Measurements from ENCODE around the gene SLC23A1.

SLC23A1 gene

GRCh38 chr5:139341689-139342422 lies 41.2 kb downstream of the SLC23A1 start, which contains the start of gene PAIP2:
Gene PAIP2, plus strand, starts transcription at chr5:139341854. Its CDS starts 21,931 bp downstream, at chr5:139363785.
- peaks cover 3% of the 10 kb centered on the region; the same call in 1 of the 2 replicates for H3F3A ChIP-seq (ENCODE audit: low read depth)
- H3K4me2 ChIP-seq (ENCODE audit: low read depth, low read length, poor library complexity, severe bottlenecking) = peak within 1 kb of the TSS; percentile 96
- peak within 1 kb of the TSS; percentile 92 for H3K9ac ChIP-seq (ENCODE audit: low read depth, low read length, poor library complexity, severe bottlenecking)
- no peaks in the 10 kb centered on the region for H3K36me3 ChIP-seq (ENCODE audit: insufficient read depth, low read length)
- TF ChIP-seq EZH2phosphoT487 (IDR thresholded peaks at IDR 0.05; ENCODE audit: borderline replicate concordance) (no peak), CTCF (conservative IDR thresholded peaks at IDR 0.05; ENCODE audit: low read length) (peak; percentile 76)
- H3K4me3 ChIP-seq (ENCODE audit: low read length, poor library complexity, severe bottlenecking) = peak within 1 kb of the TSS; percentile 93
- H3K27me3 ChIP-seq (ENCODE audit: insufficient read depth, low read length, poor library complexity, severe bottlenecking) = no peaks in the 10 kb centered on the region
- H3K9me3 ChIP-seq (ENCODE audit: insufficient read depth, low read depth, low read length) = no peaks in the 10 kb centered on the region
- H3K4me1 ChIP-seq (ENCODE audit: insufficient read depth, low read length, poor library complexity, severe bottlenecking) = peaks cover 29% of the 10 kb centered on the region
- no peaks in the 10 kb centered on the region for H3K9me2 ChIP-seq (replicated peaks; ENCODE audit: low read depth, low read length)
- peak within 1 kb of the TSS; percentile 65 for H2AFZ ChIP-seq (ENCODE audit: low read length)
- H4K20me1 ChIP-seq (ENCODE audit: insufficient read depth, low read length, poor library complexity, severe bottlenecking) = peaks cover 43% of the 10 kb centered on the region
- H3K79me2 ChIP-seq (ENCODE audit: insufficient read depth, low read length) = peaks cover 46% of the 10 kb centered on the region

- no peak for TF ChIP-seq EZH2phosphoT487 (IDR thresholded peaks at IDR 0.05; ENCODE audit: borderline replicate concordance)
- H3K9ac ChIP-seq (ENCODE audit: low read depth, low read length, poor library complexity, severe bottlenecking) = peak overlapping the region; percentile 92
- peaks cover 39% of the 10 kb centered on the region for H3K79me2 ChIP-seq (ENCODE audit: insufficient read depth, low read length)
- H3K4me3 ChIP-seq (ENCODE audit: low read length, poor library complexity, severe bottlenecking) = peak overlapping the region; percentile 93
- no peaks in the 10 kb centered on the region for H3K36me3 ChIP-seq (ENCODE audit: insufficient read depth, low read length)
- peaks cover 3% of the 10 kb centered on the region; the same call in 1 of the 2 replicates for H3F3A ChIP-seq (ENCODE audit: low read depth)
- H4K20me1 ChIP-seq (ENCODE audit: insufficient read depth, low read length, poor library complexity, severe bottlenecking) = peaks cover 37% of the 10 kb centered on the region
- H3K4me1 ChIP-seq (ENCODE audit: insufficient read depth, low read length, poor library complexity, severe bottlenecking) = peaks cover 29% of the 10 kb centered on the region
- no peaks in the 10 kb centered on the region for H3K27me3 ChIP-seq (ENCODE audit: insufficient read depth, low read length, poor library complexity, severe bottlenecking)
- no peaks in the 10 kb centered on the region for H3K9me3 ChIP-seq (ENCODE audit: insufficient read depth, low read depth, low read length)
- H3K4me2 ChIP-seq (ENCODE audit: low read depth, low read length, poor library complexity, severe bottlenecking) = peak overlapping the region; percentile 92
- no peaks in the 10 kb centered on the region for H3K9me2 ChIP-seq (replicated peaks; ENCODE audit: low read depth, low read length)
- H2AFZ ChIP-seq (ENCODE audit: low read length) = peak overlapping the region; percentile 57
Observed at GRCh38 chr5:139341187-139341688, 41.9 kb downstream of the SLC23A1 start.

GRCh38 chr5:139340051-139340450 lies 43.0 kb downstream of the SLC23A1 start:
- Histone ChIP-seq H3K4me1 (ENCODE audit: insufficient read depth, low read length, poor library complexity, severe bottlenecking) (peaks cover 29% of the 10 kb centered on the region), H3K9ac (ENCODE audit: low read depth, low read length, poor library complexity, severe bottlenecking) (no peak overlapping the region), H3K4me2 (ENCODE audit: low read depth, low read length, poor library complexity, severe bottlenecking) (no peak overlapping the region), H3F3A (ENCODE audit: low read depth) (peaks cover 3% of the 10 kb centered on the region; the same call in 1 of the 2 replicates), H3K9me3 (ENCODE audit: insufficient read depth, low read depth, low read length) (no peaks in the 10 kb centered on the region), H3K27me3 (ENCODE audit: insufficient read depth, low read length, poor library complexity, severe bottlenecking) (no peaks in the 10 kb centered on the region), H3K9me2 (replicated peaks; ENCODE audit: low read depth, low read length) (no peaks in the 10 kb centered on the region), H3K4me3 (ENCODE audit: low read length, poor library complexity, severe bottlenecking) (no peak overlapping the region), H2AFZ (ENCODE audit: low read length) (no peak overlapping the region), H4K20me1 (ENCODE audit: insufficient read depth, low read length, poor library complexity, severe bottlenecking) (peaks cover 28% of the 10 kb centered on the region), H3K79me2 (ENCODE audit: insufficient read depth, low read length) (peaks cover 28% of the 10 kb centered on the region), H3K36me3 (ENCODE audit: insufficient read depth, low read length) (no peaks in the 10 kb centered on the region)
- TF ChIP-seq CTCF (conservative IDR thresholded peaks at IDR 0.05; ENCODE audit: low read length) = no peak
- no peak for TF ChIP-seq EZH2phosphoT487 (IDR thresholded peaks at IDR 0.05; ENCODE audit: borderline replicate concordance)

Measured in Loucy (cell line).